ENCODE results near the gene MYO1E. TPM values are rescaled to one million over a fixed set of nuclear protein-coding genes. Genes with fewer than 3 reads are reported as not detected.

Gene MYO1E
- polyA plus RNA-seq, 1 experiment: 34.0 TPM

- POLR2A ChIA-PET: interaction anchor here (0.7 kb wide), 1 partner anchor 510 kb away, joined by 9 read pairs; no protein-coding TSS in a partner anchor
- TF ChIP-seq, protein P1, sequence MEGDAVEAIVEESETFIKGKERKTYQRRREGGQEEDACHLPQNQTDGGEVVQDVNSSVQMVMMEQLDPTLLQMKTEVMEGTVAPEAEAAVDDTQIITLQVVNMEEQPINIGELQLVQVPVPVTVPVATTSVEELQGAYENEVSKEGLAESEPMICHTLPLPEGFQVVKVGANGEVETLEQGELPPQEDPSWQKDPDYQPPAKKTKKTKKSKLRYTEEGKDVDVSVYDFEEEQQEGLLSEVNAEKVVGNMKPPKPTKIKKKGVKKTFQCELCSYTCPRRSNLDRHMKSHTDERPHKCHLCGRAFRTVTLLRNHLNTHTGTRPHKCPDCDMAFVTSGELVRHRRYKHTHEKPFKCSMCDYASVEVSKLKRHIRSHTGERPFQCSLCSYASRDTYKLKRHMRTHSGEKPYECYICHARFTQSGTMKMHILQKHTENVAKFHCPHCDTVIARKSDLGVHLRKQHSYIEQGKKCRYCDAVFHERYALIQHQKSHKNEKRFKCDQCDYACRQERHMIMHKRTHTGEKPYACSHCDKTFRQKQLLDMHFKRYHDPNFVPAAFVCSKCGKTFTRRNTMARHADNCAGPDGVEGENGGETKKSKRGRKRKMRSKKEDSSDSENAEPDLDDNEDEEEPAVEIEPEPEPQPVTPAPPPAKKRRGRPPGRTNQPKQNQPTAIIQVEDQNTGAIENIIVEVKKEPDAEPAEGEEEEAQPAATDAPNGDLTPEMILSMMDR (IDR thresholded peaks at IDR 0.05; ENCODE audit: insufficient read depth, low read depth, low read length): no peak
- H3K27me3 ChIP-seq (ENCODE audit: control insufficient read depth, insufficient read depth, low read length): no peaks in the 10 kb centered on the region
- no peak overlapping the region for H3K4me3 ChIP-seq (ENCODE audit: low read depth, low read length)
- DNase-seq (ENCODE audit: low read depth): no peak
- CTCF ChIA-PET: interaction anchor here (0.5 kb wide), 1 partner anchor 32 kb away, joined by 3 read pairs; no protein-coding TSS in a partner anchor
- no peaks in the 10 kb centered on the region for H3K36me3 ChIP-seq (ENCODE audit: control insufficient read depth, insufficient read depth, low read length)
Observed at GRCh38 chr15:59304034-59304795, 68.5 kb downstream of the MYO1E start.

- no peak for DNase-seq (ENCODE audit: low read depth)
- Histone ChIP-seq H3K4me3 (ENCODE audit: low read depth, low read length) (no peak overlapping the region), H3K27me3 (ENCODE audit: control insufficient read depth, insufficient read depth, low read length) (no peaks in the 10 kb centered on the region), H3K36me3 (ENCODE audit: control insufficient read depth, insufficient read depth, low read length) (no peaks in the 10 kb centered on the region)
- ChIA-PET CTCF (interaction anchor here (1.2 kb wide), 1 partner anchor 11 kb away, joined by 3 read pairs; no protein-coding TSS in a partner anchor), POLR2A (interaction anchor here (0.7 kb wide), 1 partner anchor 510 kb away, joined by 9 read pairs; no protein-coding TSS in a partner anchor)
- TF ChIP-seq, protein P1 (IDR thresholded peaks at IDR 0.05; ENCODE audit: insufficient read depth, low read depth, low read length): no peak
Observed at GRCh38 chr15:59303633-59304032, 69.0 kb downstream of the MYO1E start.

GRCh38 chr15:59303136-59303535 is 69.5 kb downstream of the MYO1E start:
- no peak overlapping the region for H3K4me3 ChIP-seq (ENCODE audit: low read depth, low read length)
- DNase-seq (ENCODE audit: low read depth): no peak
- H3K27me3 ChIP-seq (ENCODE audit: control insufficient read depth, insufficient read depth, low read length): no peaks in the 10 kb centered on the region
- POLR2A ChIA-PET: interaction anchor here (0.7 kb wide), 1 partner anchor 509 kb away, joined by 9 read pairs; no protein-coding TSS in a partner anchor
- TF ChIP-seq, protein P1 (IDR thresholded peaks at IDR 0.05; ENCODE audit: insufficient read depth, low read depth, low read length): no peak
- no peaks in the 10 kb centered on the region for H3K36me3 ChIP-seq (ENCODE audit: control insufficient read depth, insufficient read depth, low read length)
- CTCF ChIA-PET: interaction anchor here (1.2 kb wide), 1 partner anchor 12 kb away, joined by 3 read pairs; no protein-coding TSS in a partner anchor

DNA sequence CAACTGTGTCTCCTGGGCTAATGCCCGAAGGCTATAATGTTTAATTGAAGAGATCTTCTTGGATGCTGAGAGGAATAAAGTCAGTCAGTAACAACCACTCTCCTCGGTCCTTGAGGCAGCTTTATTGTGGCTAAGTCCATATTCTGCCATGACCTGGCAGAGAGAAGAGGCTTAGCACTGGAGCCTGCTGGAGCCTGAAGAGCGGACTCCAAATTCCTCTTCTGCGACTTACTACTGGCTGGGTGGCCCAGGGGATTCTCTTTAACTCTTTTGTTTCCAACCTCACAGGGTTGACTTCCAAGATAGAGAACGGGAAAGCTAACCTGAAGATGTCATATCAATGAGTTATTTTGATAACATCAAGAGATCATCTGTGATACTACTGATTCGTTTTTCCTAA is 71.1 kb downstream of the MYO1E start:
- no peak for DNase-seq (ENCODE audit: low read depth)
- Histone ChIP-seq H3K4me3 (ENCODE audit: low read depth, low read length) (no peak overlapping the region), H3K27me3 (ENCODE audit: control insufficient read depth, insufficient read depth, low read length) (no peaks in the 10 kb centered on the region), H3K36me3 (ENCODE audit: control insufficient read depth, insufficient read depth, low read length) (no peaks in the 10 kb centered on the region)
- CTCF ChIA-PET: no interaction called here
- TF ChIP-seq, protein P1 (IDR thresholded peaks at IDR 0.05; ENCODE audit: insufficient read depth, low read depth, low read length): no peak
- POLR2A ChIA-PET: no interaction called here

GRCh38 chr15:59300618-59301139 is 72.0 kb downstream of the MYO1E start:
- CTCF ChIA-PET: no interaction called here
- Histone ChIP-seq H3K27me3 (ENCODE audit: control insufficient read depth, insufficient read depth, low read length) (no peaks in the 10 kb centered on the region), H3K4me3 (ENCODE audit: low read depth, low read length) (no peak overlapping the region), H3K36me3 (ENCODE audit: control insufficient read depth, insufficient read depth, low read length) (no peaks in the 10 kb centered on the region)
- no peak for DNase-seq (ENCODE audit: low read depth)
- POLR2A ChIA-PET: interaction anchor here (0.5 kb wide), 1 partner anchor 18 kb away, joined by 10 read pairs; no protein-coding TSS in a partner anchor
- TF ChIP-seq, protein P1 (IDR thresholded peaks at IDR 0.05; ENCODE audit: insufficient read depth, low read depth, low read length): no peak

Measured in BJ (cell line).